IMR-90 (cell line): ENCODE measurements around the gene MRPL43. TPM values are rescaled to one million over a fixed set of nuclear protein-coding genes. Genes with fewer than 3 reads are reported as not detected.

Source experiments
- ATAC-seq: fragments of 200-7000 bp; cut with Tn5 transposase; 2 replicates; pipeline ENCODE4 v1.9.1; 2020; ENCODE audit warnings: low read depth, mild to moderate bottlenecking, moderate library complexity
- BruUV-seq: library from RNA; stranded (reverse); fragments of 400-500 nt; replicated peaks from 2 replicates; lab custom pipeline; 2021; lab: Mats Ljungman, UMichigan
- CTCF ChIA-PET: fragments of 300-600 bp; formaldehyde crosslinking; extraction: SDS; loops from one replicate; lab custom pipeline; 2021; ENCODE audit warnings: antibody characterized with exemption; lab: Yijun Ruan, JAX
- POLR2A ChIA-PET: fragments of 300-600 bp; sonication (Branson Sonifier 250); formaldehyde crosslinking; loops from one replicate; lab custom pipeline; 2022; ENCODE audit warnings: antibody characterized with exemption; ENCODE audit not compliant: unreplicated experiment; lab: Charles Lee
- DNase-seq: peaks from one replicate; pipeline ENCODE4 v3.0.0; 2013
- H2AFZ ChIP-seq: replicated peaks from 2 replicates; pipeline ENCODE3; 2013; ENCODE audit warnings: low read length, mild to moderate bottlenecking; ENCODE audit not compliant: poor library complexity
- H2AK5ac ChIP-seq: 2 replicates; pipeline ENCODE4 v1.6.1; 2013; ENCODE audit warnings: low read depth, low read length, inconsistent platforms
- H2AK9ac ChIP-seq: replicated peaks from 2 replicates; pipeline ENCODE3; 2013; ENCODE audit warnings: mild to moderate bottlenecking, low read depth, low read length, moderate library complexity; ENCODE audit not compliant: poor library complexity
- H2BK120ac ChIP-seq: 2 replicates; pipeline ENCODE4 v1.6.1; 2013; ENCODE audit warnings: low read depth, low read length, inconsistent platforms
- H2BK15ac ChIP-seq: 3 replicates; pipeline ENCODE4 v1.6.1; 2013; ENCODE audit warnings: low read depth, low read length, inconsistent platforms
- H2BK20ac ChIP-seq: 2 replicates; pipeline ENCODE4 v1.6.1; 2013; ENCODE audit warnings: low read depth, mild to moderate bottlenecking, inconsistent platforms, low read length, moderate library complexity
- H2BK5ac ChIP-seq: 2 replicates; pipeline ENCODE4 v1.6.1; 2013; ENCODE audit warnings: mild to moderate bottlenecking, low read depth, low read length, inconsistent platforms; ENCODE audit not compliant: poor library complexity, severe bottlenecking
- H3K14ac ChIP-seq: replicated peaks from 2 replicates; pipeline ENCODE4 v1.6.1; 2013; ENCODE audit warnings: low read depth, low read length, inconsistent platforms
- H3K18ac ChIP-seq: 2 replicates; pipeline ENCODE4 v1.6.1; 2013; ENCODE audit warnings: low read depth, low read length, control low read depth
- H3K23ac ChIP-seq: 2 replicates; pipeline ENCODE4 v1.6.1; 2013; ENCODE audit warnings: low read depth, low read length, inconsistent platforms
- H3K27ac ChIP-seq: 2 replicates; pipeline ENCODE4 v1.5.1; 2013; ENCODE audit warnings: mild to moderate bottlenecking, control low read depth, low read length; ENCODE audit not compliant: insufficient read depth
- H3K27me3 ChIP-seq: 2 replicates; pipeline ENCODE4 v1.6.1; 2013; ENCODE audit warnings: low read length; ENCODE audit not compliant: control insufficient read depth, insufficient read depth
- H3K36me3 ChIP-seq: 2 replicates; pipeline ENCODE4 v1.6.1; 2013; ENCODE audit warnings: low read length, mixed read lengths; ENCODE audit not compliant: control insufficient read depth, insufficient read depth
- H3K4ac ChIP-seq: 2 replicates; pipeline ENCODE4 v1.6.1; 2013; ENCODE audit warnings: low read depth, low read length, inconsistent platforms
- H3K4me1 ChIP-seq: 2 replicates; pipeline ENCODE4 v1.6.1; 2013; ENCODE audit warnings: low read length, mixed read lengths; ENCODE audit not compliant: control insufficient read depth, insufficient read depth
- H3K4me2 ChIP-seq: 2 replicates; pipeline ENCODE4 v1.6.1; 2013; ENCODE audit warnings: low read depth, mild to moderate bottlenecking, control low read depth, low read length, moderate library complexity
- H3K4me3 ChIP-seq: 2 replicates; pipeline ENCODE4 v1.5.1; 2013; ENCODE audit warnings: low read depth, mild to moderate bottlenecking, control low read depth, low read length, moderate library complexity; ENCODE audit not compliant: insufficient read depth
- H3K56ac ChIP-seq: 2 replicates; pipeline ENCODE4 v1.6.1; 2013; ENCODE audit warnings: low read length, inconsistent platforms; ENCODE audit not compliant: insufficient read depth; ENCODE audit errors: extremely low read depth
- H3K79me1 ChIP-seq, 2 experiments: 2 replicates each; pipeline ENCODE4 v1.6.1; 2013; ENCODE audit warnings: low read length in 2 of 2, inconsistent platforms in 1 of 2, low read depth in 1 of 2
- H3K9ac ChIP-seq: 2 replicates; pipeline ENCODE4 v1.6.1; 2013; ENCODE audit warnings: low read depth, low read length, control low read depth
- H3K9me1 ChIP-seq: 2 replicates; pipeline ENCODE4 v1.6.1; 2013; ENCODE audit warnings: low read length, inconsistent platforms; ENCODE audit not compliant: insufficient read depth
- H3K9me3 ChIP-seq: 2 replicates; pipeline ENCODE4 v1.6.1; 2013; ENCODE audit warnings: low read length; ENCODE audit not compliant: control insufficient read depth, insufficient read depth
- H4K20me1 ChIP-seq: 2 replicates; pipeline ENCODE4 v1.6.1; 2013; ENCODE audit warnings: low read length, inconsistent platforms; ENCODE audit not compliant: insufficient read depth
- H4K5ac ChIP-seq: 2 replicates; pipeline ENCODE4 v1.6.1; 2013; ENCODE audit warnings: mild to moderate bottlenecking, low read depth, low read length, control low read depth
- H4K8ac ChIP-seq, 2 experiments: 2 replicates each; pipeline ENCODE4 v1.6.1; 2013; ENCODE audit warnings: low read depth in 2 of 2, low read length in 2 of 2, control low read depth in 1 of 2, inconsistent platforms in 1 of 2
- H4K91ac ChIP-seq: 2 replicates; pipeline ENCODE4 v1.6.1; 2013; ENCODE audit warnings: low read depth, low read length, inconsistent platforms; ENCODE audit not compliant: insufficient read depth
- BHLHE40 ChIP-seq: fragments of 150-350 bp; IDR thresholded peaks from 2 replicates; pipeline ENCODE4 v1.6.1; 2016; ENCODE audit warnings: mild to moderate bottlenecking, low read depth, low read length
- CTCF ChIP-seq: conservative IDR thresholded peaks from 2 replicates; pipeline ENCODE4 v1.5.1; 2012; ENCODE audit warnings: mild to moderate bottlenecking, low read depth, low read length, improper control_type of control experiment
- MAFK ChIP-seq: IDR thresholded peaks from 2 replicates; pipeline ENCODE4 v1.6.1; 2012; ENCODE audit warnings: low read depth, low read length, improper control_type of control experiment
- MAZ ChIP-seq: IDR thresholded peaks from 2 replicates; pipeline ENCODE4 v1.6.1; 2012; ENCODE audit warnings: low read depth, mild to moderate bottlenecking, low read length, improper control_type of control experiment, moderate library complexity, borderline replicate concordance
- RCOR1 ChIP-seq: IDR thresholded peaks from 2 replicates; pipeline ENCODE4 v1.6.1; 2012; ENCODE audit warnings: mild to moderate bottlenecking, low read length, improper control_type of control experiment; ENCODE audit not compliant: insufficient replicate concordance
- USF2 ChIP-seq: fragments of 150-350 bp; IDR thresholded peaks from 2 replicates; pipeline ENCODE4 v1.6.1; 2017; ENCODE audit warnings: mild to moderate bottlenecking, antibody characterized with exemption, low read length, low read depth
- WGBS, 2 experiments: methylation state at CpG; one replicate each; pipeline versions ENCODE4 v1.1.5 to v1.1.7; 2013; ENCODE audit warnings: missing lambda C conversion rate in 2 of 2; ENCODE audit not compliant: insufficient read length in 1 of 2; ENCODE audit errors: extremely low coverage in 2 of 2; 5-methylcytosine and 5-hydroxymethylcytosine counted together
- dilution Hi-C: fragments of 300-500 bp; cut with HindIII; formaldehyde crosslinking; loops from one replicate; pipeline ENCODE4 v1.14.3; 2018; ENCODE audit warnings: low sequenced_read_pairs; ENCODE audit not compliant: unreplicated experiment
- in situ Hi-C: fragments of 300-500 bp; cut with MboI; formaldehyde crosslinking; loops from 3 replicates; pipeline ENCODE4 v1.14.3; 2019; ENCODE audit warnings: low sequenced_read_pairs, inconsistent platforms, mixed read lengths
- intact Hi-C: fragments of 100-400 bp; cut with micrococcal nuclease; formaldehyde crosslinking; loops from 2 replicates; pipeline ENCODE4 v1.10.0; 2022
- polyA plus RNA-seq, 3 experiments: library from polyadenylated mRNA; depleted of rRNA; stranded (reverse); fragments of >200 nt; gene quantifications; 2 replicates each; pipeline ENCODE4 v1.2.3, GENCODE V29; 2012; ENCODE audit warnings: low replicate concordance in 1 of 3
- total RNA-seq: library from RNA; depleted of rRNA; stranded (reverse); fragments of >200 nt; gene quantifications from 2 replicates; pipeline ENCODE4 v1.2.3, GENCODE V29; 2012

The MRPL43 gene
- total and polyA plus RNA-seq, 2 of the 4 experiments (the other 2 are of a cell fraction), result 61.3 to 142 TPM

GRCh38 chr10:100998183-100998990 lies 11.1 kb upstream of the MRPL43 start:
- peak overlapping the region; percentile 66 for H3K9ac ChIP-seq

More at GRCh38 chr10:100998183-100998990, 11.1 kb upstream of the MRPL43 start:
- Histone ChIP-seq H4K8ac (peak overlapping the region; percentile 80 to 99), H2AFZ (peak overlapping the region; percentile 92), H3K9me3 (no peaks in the 10 kb centered on the region), H2BK20ac (peak overlapping the region; percentile 91), H3K18ac (peak overlapping the region; percentile 88), H4K91ac (peak overlapping the region; percentile 100), H2AK5ac (peak overlapping the region; percentile 100), H3K79me1 (peaks cover 8 to 43% of the 10 kb centered on the region in 2 experiments; a peak in 3 of 4 replicates), H2BK15ac (peak overlapping the region; percentile 99), H3K56ac (peak overlapping the region; percentile 96), H3K27me3 (no peaks in the 10 kb centered on the region), H4K20me1 (peaks cover 31% of the 10 kb centered on the region), H3K4me3 (peak overlapping the region; percentile 78), H2BK5ac (peak overlapping the region; percentile 97), H2BK120ac (peak overlapping the region; percentile 99), H3K27ac (peak overlapping the region; percentile 95), H3K4ac (peak overlapping the region; percentile 100), H3K23ac (peak overlapping the region; percentile 100), H3K36me3 (peaks cover 12% of the 10 kb centered on the region; the same call in 1 of the 2 replicates), H3K9me1 (peaks cover 4% of the 10 kb centered on the region), H2AK9ac (peak overlapping the region; percentile 100), H4K5ac (peak overlapping the region; percentile 85), H3K14ac (peak overlapping the region; percentile 100), H3K4me1 (peaks cover 25% of the 10 kb centered on the region), H3K4me2 (peak overlapping the region; percentile 88)
- 2% methylated on average over 15 of the region's 25 CpGs; no CpG with 5 or more reads in 1 of the 2 experiments for whole genome bisulfite sequencing, 2 experiments
- in situ Hi-C loops, result no loop called here
- TF ChIP-seq RCOR1 (no peak), MAZ (peak; percentile 82; the same call in 1 of the 2 replicates), CTCF (0 out of 2 replicates have a peak, but pooled peaks have one; percentile 6), BHLHE40 (peak; percentile 21; the same call in 1 of the 2 replicates), MAFK (no peak), USF2 (peak; percentile 84)
- ChIA-PET POLR2A (no interaction called here), CTCF (interaction anchor here (0.6 to 4.4 kb wide), 4 partner anchors 9 to 61 kb away, joined by 3 to 48 read pairs (median 9); no protein-coding TSS in a partner anchor)
- peak; percentile 81 for DNase-seq
- dilution Hi-C loops, result no loop called here
- no TSS peak for BruUV-seq
- intact Hi-C loops, result loop anchor here (1.0 kb wide), 1 partner anchor 15 kb away; no protein-coding TSS in a partner anchor
- ATAC-seq, result peak; percentile 21
